Measurements from ENCODE around the gene INSYN1. TPM values are rescaled to one million over a fixed set of nuclear protein-coding genes. Genes with fewer than 3 reads are reported as not detected.

The INSYN1 gene
- total and polyA plus RNA-seq, 10 of the 15 experiments (the other 5 are each of a cell fraction or from before 2014, with no cell fraction given): not detected

DNA sequence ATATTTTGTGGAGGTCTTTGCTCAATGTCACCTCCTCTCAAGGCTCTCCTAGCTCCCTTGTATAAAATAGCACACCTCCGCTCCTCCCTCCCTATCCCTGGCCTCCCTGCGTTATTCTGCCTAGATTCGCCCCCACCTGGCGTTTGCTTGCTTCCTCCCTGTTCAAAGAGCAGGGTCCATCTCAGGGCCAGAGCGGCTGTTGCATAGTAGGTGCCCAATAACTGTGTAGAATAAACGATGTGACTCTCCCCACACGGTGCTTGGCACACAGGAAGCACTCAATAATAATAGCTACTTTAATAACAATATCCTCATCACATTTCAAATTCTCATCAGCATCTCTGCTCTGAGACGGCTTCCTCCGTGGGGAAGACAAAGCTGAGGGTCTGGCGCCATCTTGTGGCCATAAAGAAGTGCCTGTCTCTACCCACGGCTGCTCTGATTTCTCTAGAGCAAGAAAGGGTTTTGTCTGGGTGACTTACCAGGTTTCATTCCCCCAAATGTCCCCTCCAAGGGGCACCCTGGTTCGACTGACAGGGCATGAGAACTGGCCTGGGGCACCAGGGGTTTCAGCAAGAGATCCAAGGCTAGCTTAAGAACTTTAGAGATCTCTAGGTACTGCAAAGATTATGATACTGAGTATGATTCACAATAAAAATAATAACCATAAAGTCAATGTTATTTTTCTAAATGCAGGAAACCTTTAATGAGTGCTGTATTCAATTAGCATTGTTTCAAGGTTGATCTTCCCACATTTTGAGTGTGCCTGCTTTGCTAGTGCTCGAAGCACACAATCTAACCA lies 52.9 kb downstream of the INSYN1 start (continued):
- TF ChIP-seq, protein P1, sequence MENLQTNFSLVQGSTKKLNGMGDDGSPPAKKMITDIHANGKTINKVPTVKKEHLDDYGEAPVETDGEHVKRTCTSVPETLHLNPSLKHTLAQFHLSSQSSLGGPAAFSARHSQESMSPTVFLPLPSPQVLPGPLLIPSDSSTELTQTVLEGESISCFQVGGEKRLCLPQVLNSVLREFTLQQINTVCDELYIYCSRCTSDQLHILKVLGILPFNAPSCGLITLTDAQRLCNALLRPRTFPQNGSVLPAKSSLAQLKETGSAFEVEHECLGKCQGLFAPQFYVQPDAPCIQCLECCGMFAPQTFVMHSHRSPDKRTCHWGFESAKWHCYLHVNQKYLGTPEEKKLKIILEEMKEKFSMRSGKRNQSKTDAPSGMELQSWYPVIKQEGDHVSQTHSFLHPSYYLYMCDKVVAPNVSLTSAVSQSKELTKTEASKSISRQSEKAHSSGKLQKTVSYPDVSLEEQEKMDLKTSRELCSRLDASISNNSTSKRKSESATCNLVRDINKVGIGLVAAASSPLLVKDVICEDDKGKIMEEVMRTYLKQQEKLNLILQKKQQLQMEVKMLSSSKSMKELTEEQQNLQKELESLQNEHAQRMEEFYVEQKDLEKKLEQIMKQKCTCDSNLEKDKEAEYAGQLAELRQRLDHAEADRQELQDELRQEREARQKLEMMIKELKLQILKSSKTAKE (IDR thresholded peaks at IDR 0.05; ENCODE audit: low read depth, poor library complexity, severe bottlenecking): no peak
- TF ChIP-seq ZNF217 (IDR thresholded peaks at IDR 0.05): no peak

DNA sequence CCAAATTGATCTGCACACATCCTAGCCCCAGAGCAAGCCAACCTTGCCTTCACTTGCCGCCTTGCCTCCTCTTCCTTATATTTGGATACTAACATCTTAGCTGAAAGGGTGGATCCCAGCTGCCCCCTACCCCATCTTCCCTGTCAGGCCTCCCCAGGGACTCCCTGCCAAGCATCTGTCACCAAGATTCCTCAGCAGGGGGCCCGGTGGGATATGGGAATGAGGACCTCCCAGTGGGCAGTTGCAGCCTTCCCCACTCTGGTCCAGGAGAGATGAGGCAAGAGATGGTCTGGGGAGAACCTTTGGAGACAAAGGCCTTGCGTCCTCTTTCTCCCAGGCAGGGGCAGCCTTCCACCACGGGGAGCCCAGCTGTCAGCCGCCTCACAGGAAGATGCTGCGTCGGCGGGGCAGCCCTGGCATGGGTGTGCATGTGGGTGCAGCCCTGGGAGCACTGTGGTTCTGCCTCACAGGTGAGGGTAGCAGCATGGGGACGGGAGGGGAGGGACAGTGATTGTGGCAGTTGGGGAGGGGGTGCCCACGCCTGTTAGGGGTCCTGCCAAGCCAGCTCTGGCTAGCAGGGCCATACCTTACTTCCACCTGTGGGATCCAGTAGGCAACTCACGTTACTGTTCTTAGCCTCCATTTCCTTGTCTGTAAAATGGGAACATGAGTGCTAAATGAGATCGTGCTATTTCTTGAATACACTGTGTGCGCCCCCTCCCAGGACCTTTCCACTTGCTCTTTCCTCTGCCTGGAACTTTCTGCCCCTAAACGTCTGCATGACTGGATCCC lies 53.7 kb downstream of the INSYN1 start:
- H3K27ac ChIP-seq (ENCODE audit: control insufficient read depth, insufficient read depth): no peak overlapping the region
- no peaks in the 10 kb centered on the region for H3K36me3 ChIP-seq (ENCODE audit: control insufficient read depth in 2 of 2, insufficient read depth in 2 of 2, low read length in 1 of 2)
- H3K79me2 ChIP-seq (ENCODE audit: control insufficient read depth, insufficient read depth, low read length): no peaks in the 10 kb centered on the region
- H3K4me3 ChIP-seq: no peak overlapping the region
- SMC1A ChIA-PET (ENCODE audit: uncharacterized antibody, unreplicated experiment): interaction anchor here (0.8 to 5.2 kb wide), 7 partner anchors 12 to 458 kb away, joined by 3 to 48 read pairs (median 4); partner anchors contain the start of gene NPTN
- BruUV-seq (replicated peaks): no TSS peak
- FAIRE-seq (no peak), DNase-seq (ENCODE audit: low read depth, low spot score) (no peak), ATAC-seq (no peak)
- H3K9me3 ChIP-seq (replicated peaks; ENCODE audit: control insufficient read depth, insufficient read depth, low read length): no peaks in the 10 kb centered on the region
- no peaks in the 10 kb centered on the region for H3K27me3 ChIP-seq (replicated peaks in 1 of 2; ENCODE audit: control insufficient read depth in 2 of 2, insufficient read depth in 2 of 2, low read length in 1 of 2)
- in situ Hi-C loops (cut with MboI) (loop anchor here (5.0 to 10.0 kb wide), 3 partner anchors 62 to 395 kb away; no protein-coding TSS in a partner anchor), intact Hi-C loops (cut with micrococcal nuclease; ENCODE audit: unreplicated experiment) (loop anchor here (1.0 to 5.0 kb wide), 5 partner anchors 22 to 457 kb away; no protein-coding TSS in a partner anchor)
- H3K4me2 ChIP-seq (ENCODE audit: control insufficient read depth, insufficient read depth): no peak overlapping the region
- H3K9ac ChIP-seq (ENCODE audit: control insufficient read depth, insufficient read depth, low read length): no peak overlapping the region
- H2AFZ ChIP-seq (ENCODE audit: control insufficient read depth, low read depth, low read length): no peak overlapping the region
- CTCF ChIA-PET: interaction anchor here (0.6 to 12.5 kb wide), 28 partner anchors 8 to 458 kb away, joined by 3 to 216 read pairs (median 4); partner anchors contain the start of gene NPTN
- no peaks in the 10 kb centered on the region for H4K20me1 ChIP-seq (ENCODE audit: control insufficient read depth, insufficient read depth)
- 45% methylated on average over 14 of the region's 14 CpGs for WGBS (ENCODE audit: insufficient coverage, insufficient replicate concordance, low lambda C conversion rate, missing lambda C conversion rate)
- POLR2A ChIA-PET: interaction anchor here (0.5 kb wide), 1 partner anchor 1401 kb away, joined by 4 read pairs; no protein-coding TSS in a partner anchor
- H3K4me1 ChIP-seq (ENCODE audit: control insufficient read depth, insufficient read depth, low read length): peaks cover 10% of the 10 kb centered on the region
- RAD21 ChIA-PET (ENCODE audit: unreplicated experiment): interaction anchor here (0.6 to 3.7 kb wide), 6 partner anchors 22 to 458 kb away, joined by 3 to 27 read pairs (median 4); no protein-coding TSS in a partner anchor
- TF ChIP-seq TBL1XR1 (IDR thresholded peaks at IDR 0.05; ENCODE audit: low read depth, low read length): no peak
- no peak for TF ChIP-seq SIX5 (IDR thresholded peaks at IDR 0.05; ENCODE audit: low read depth, low read length, severe bottlenecking)
- TF ChIP-seq BCL11A (IDR thresholded peaks at IDR 0.05; ENCODE audit: low read depth, low read length): no peak
- no peak for TF ChIP-seq JUND (IDR thresholded peaks at IDR 0.05; ENCODE audit: low read depth, low read length)
- no peak for TF ChIP-seq MYB (IDR thresholded peaks at IDR 0.05; ENCODE audit: borderline replicate concordance, low read depth, low read length)
- no peak for TF ChIP-seq LARP7 (IDR thresholded peaks at IDR 0.05)
- TF ChIP-seq, protein P2, sequence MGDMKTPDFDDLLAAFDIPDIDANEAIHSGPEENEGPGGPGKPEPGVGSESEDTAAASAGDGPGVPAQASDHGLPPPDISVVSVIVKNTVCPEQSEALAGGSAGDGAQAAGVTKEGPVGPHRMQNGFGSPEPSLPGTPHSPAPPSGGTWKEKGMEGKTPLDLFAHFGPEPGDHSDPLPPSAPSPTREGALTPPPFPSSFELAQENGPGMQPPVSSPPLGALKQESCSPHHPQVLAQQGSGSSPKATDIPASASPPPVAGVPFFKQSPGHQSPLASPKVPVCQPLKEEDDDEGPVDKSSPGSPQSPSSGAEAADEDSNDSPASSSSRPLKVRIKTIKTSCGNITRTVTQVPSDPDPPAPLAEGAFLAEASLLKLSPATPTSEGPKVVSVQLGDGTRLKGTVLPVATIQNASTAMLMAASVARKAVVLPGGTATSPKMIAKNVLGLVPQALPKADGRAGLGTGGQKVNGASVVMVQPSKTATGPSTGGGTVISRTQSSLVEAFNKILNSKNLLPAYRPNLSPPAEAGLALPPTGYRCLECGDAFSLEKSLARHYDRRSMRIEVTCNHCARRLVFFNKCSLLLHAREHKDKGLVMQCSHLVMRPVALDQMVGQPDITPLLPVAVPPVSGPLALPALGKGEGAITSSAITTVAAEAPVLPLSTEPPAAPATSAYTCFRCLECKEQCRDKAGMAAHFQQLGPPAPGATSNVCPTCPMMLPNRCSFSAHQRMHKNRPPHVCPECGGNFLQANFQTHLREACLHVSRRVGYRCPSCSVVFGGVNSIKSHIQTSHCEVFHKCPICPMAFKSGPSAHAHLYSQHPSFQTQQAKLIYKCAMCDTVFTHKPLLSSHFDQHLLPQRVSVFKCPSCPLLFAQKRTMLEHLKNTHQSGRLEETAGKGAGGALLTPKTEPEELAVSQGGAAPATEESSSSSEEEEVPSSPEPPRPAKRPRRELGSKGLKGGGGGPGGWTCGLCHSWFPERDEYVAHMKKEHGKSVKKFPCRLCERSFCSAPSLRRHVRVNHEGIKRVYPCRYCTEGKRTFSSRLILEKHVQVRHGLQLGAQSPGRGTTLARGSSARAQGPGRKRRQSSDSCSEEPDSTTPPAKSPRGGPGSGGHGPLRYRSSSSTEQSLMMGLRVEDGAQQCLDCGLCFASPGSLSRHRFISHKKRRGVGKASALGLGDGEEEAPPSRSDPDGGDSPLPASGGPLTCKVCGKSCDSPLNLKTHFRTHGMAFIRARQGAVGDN (IDR thresholded peaks at IDR 0.05): no peak
- no peak for TF ChIP-seq HCFC1 (IDR thresholded peaks at IDR 0.05; ENCODE audit: low read length)
- TF ChIP-seq FOXK2 (IDR thresholded peaks at IDR 0.05): no peak
- TF ChIP-seq TAF1 (IDR thresholded peaks at IDR 0.05; ENCODE audit: borderline replicate concordance, low read depth, low read length): no peak
- TF ChIP-seq, protein P3, sequence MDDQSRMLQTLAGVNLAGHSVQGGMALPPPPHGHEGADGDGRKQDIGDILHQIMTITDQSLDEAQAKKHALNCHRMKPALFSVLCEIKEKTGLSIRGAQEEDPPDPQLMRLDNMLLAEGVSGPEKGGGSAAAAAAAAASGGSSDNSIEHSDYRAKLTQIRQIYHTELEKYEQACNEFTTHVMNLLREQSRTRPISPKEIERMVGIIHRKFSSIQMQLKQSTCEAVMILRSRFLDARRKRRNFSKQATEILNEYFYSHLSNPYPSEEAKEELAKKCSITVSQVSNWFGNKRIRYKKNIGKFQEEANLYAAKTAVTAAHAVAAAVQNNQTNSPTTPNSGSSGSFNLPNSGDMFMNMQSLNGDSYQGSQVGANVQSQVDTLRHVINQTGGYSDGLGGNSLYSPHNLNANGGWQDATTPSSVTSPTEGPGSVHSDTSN (IDR thresholded peaks at IDR 0.05; ENCODE audit: insufficient replicate concordance, low read depth, low read length): no peak

All from GM12878 (cell line).